ENCODE results near the gene RAB35. TPM values are rescaled to one million over a fixed set of nuclear protein-coding genes. Genes with fewer than 3 reads are reported as not detected.

The RAB35 gene
- polyA plus RNA-seq, 2 of the 4 experiments (the other 2 are of a cell fraction): 44.0 to 67.6 TPM

DNA sequence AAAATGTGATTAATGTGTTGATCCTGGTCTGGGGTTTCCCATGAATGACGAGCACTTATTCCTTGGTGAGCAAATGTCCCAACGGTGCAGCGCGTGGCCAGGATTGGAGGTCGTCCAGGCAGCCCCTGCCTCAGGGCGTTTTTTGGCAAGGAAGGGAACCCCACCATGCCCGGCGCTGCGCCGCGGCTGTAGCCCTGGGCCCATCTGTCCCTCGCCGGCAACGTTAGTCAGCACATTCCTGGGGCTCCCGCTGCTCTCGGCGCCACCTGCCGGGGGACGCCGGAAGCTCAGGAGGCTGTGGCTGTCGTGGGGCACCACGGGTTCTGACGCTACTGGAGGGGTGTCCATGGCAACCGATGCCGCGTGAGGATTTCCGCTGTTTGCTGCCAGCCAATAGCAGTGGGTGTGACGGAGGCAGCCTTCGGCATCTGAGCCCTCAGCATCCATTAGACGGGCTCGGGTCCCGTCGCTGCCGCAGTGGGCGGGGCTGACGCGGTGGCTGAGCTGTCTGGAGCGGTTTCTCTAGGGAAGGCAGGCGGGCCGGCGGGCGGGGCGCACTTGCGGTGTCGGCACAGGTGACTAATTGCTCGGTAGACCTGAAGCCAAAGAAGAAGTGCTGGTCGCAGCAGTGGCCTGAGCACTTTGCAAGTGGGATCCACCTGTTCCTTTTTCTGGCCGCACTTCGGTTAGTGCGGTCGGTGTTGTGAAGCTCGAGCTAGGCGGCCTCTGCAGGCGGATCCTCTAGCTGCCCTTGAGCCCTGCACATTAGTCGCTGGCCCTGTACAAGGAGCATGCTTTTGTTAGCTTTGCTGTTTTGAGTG, 29.5 kb downstream of the RAB35 start (continued):
- no peak for TF ChIP-seq KDM1A (IDR thresholded peaks at IDR 0.05; ENCODE audit: low read depth)
- no peak for TF ChIP-seq RARB (CRISPR knock-in tag; IDR thresholded peaks at IDR 0.05)
- no peak for TF ChIP-seq ZNF302 (CRISPR knock-in tag; IDR thresholded peaks at IDR 0.05)
- peak; percentile 99 for TF ChIP-seq MAFK (IDR thresholded peaks at IDR 0.05; ENCODE audit: partially characterized antibody)
- peak; percentile 30; the same call in 1 of the 2 replicates for TF ChIP-seq HOXB13 (CRISPR knock-in tag; IDR thresholded peaks at IDR 0.05; ENCODE audit: low read depth)
- TF ChIP-seq GATA3 (IDR thresholded peaks at IDR 0.05; ENCODE audit: borderline replicate concordance): peak; percentile 64
- TF ChIP-seq HOXA7 (CRISPR knock-in tag; IDR thresholded peaks at IDR 0.05): no peak
- TF ChIP-seq, protein P1, sequence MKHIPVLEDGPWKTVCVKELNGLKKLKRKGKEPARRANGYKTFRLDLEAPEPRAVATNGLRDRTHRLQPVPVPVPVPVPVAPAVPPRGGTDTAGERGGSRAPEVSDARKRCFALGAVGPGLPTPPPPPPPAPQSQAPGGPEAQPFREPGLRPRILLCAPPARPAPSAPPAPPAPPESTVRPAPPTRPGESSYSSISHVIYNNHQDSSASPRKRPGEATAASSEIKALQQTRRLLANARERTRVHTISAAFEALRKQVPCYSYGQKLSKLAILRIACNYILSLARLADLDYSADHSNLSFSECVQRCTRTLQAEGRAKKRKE (CRISPR knock-in tag; IDR thresholded peaks at IDR 0.05; ENCODE audit: low read depth): peak; percentile 74
- peak; percentile 64; the same call in 1 of the 2 replicates for TF ChIP-seq HEYL (CRISPR knock-in tag; IDR thresholded peaks at IDR 0.05)
- TF ChIP-seq REST (IDR thresholded peaks at IDR 0.05): no peak
- TF ChIP-seq POLR2A (IDR thresholded peaks at IDR 0.05; ENCODE audit: low read length): peak; percentile 68
- peak; percentile 70; the same call in 1 of the 3 replicates for TF ChIP-seq BCL3 (IDR thresholded peaks at IDR 0.05)
- peak; percentile 66 for TF ChIP-seq PBX3 (IDR thresholded peaks at IDR 0.05)
- TF ChIP-seq SREBF2 (IDR thresholded peaks at IDR 0.05): peak; percentile 44; the same call in 1 of the 2 replicates
- TF ChIP-seq CEBPB (IDR thresholded peaks at IDR 0.05): peak in 1 of 2 experiments; percentile 2; a peak in 1 of 4 replicates
- no peak for TF ChIP-seq NR3C1 (IDR thresholded peaks at IDR 0.05)
- TF ChIP-seq, protein P2, sequence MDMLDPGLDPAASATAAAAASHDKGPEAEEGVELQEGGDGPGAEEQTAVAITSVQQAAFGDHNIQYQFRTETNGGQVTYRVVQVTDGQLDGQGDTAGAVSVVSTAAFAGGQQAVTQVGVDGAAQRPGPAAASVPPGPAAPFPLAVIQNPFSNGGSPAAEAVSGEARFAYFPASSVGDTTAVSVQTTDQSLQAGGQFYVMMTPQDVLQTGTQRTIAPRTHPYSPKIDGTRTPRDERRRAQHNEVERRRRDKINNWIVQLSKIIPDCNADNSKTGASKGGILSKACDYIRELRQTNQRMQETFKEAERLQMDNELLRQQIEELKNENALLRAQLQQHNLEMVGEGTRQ (IDR thresholded peaks at IDR 0.05): peak; percentile 73
- TF ChIP-seq MYC (IDR thresholded peaks at IDR 0.05; ENCODE audit: borderline replicate concordance, low read length): peak; percentile 63; the same call in 1 of the 2 replicates
- 0 out of 2 replicates have a peak, but pooled peaks have one; percentile 13 for TF ChIP-seq RCOR1 (IDR thresholded peaks at IDR 0.05; ENCODE audit: low read depth, low read length)

Data from A549 (cell line).